ENCODE data around the gene PTGES3.
"Not testable (repeated sequence)": the region's sequence is repeated elsewhere in the genome, so short reads cannot be mapped to it uniquely, and the experiment has no call there.

Gene PTGES3

DNA sequence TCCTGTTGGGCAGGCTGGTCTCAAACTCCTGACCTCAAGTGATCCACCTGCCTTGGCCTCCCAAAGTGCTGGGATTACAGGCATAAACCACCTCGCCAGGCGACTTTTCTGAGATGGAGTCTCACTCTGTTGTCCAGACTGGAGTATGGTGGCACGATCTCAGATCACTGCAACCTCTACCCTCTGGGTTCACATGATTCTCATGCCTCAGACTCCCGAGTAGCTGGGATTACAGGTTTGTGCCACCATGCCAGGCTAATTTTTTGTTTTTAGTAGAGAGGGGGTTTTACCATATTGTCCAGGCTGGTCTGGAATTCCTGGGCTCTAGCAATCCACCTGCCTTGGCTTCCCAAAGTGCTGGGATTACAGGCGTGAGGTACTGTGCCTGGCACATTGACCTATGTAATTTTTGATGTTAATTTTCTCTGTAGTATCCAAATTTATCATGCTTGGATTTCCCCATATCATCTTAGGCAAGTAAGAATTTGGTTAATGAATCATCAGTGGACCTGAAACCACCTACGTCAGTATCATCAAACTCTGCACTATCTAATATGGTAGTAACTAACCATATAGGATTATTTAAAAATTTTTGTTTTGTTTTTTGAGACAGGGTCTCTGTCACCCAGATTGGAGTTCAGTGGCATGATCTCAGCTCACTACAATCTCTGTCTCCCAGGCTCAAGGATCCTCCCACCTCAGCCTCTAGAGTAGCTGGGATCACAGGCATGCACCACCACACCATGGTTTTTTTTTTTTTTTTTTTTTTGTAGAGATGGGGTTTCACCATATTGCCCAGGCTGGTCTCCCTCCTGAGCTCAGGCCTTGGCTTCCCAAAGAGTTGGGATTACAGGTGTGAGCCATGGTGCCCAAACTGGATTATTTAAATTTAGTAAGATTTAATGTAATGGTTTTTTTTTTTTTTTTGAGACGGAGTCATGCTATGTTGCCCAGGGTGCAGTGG is 30.4 kb downstream of the PTGES3 start:
- no peak for DNase-seq (ENCODE audit: low spot score)

DNA sequence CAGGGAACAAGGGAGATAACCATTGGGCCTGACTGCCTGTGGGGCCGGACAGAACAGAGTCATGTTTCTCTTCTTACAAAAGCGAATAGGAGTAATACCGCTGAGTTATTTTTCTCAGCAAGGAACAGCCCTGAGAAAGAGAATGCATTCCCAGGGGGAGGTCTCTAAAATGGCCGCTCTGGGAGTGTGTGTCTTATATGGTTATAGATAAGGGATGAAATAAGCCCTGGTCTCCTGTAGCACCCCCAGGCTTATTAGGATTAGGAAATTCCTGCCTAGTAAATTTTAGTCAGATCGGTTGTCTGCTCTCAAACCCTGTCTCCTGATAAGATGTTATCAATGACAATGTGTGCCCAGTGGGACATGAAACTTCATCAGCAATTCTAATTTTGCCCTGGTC is 34.3 kb downstream of the PTGES3 start:
- not testable (repeated sequence) for DNase-seq (ENCODE audit: low spot score)

DNA sequence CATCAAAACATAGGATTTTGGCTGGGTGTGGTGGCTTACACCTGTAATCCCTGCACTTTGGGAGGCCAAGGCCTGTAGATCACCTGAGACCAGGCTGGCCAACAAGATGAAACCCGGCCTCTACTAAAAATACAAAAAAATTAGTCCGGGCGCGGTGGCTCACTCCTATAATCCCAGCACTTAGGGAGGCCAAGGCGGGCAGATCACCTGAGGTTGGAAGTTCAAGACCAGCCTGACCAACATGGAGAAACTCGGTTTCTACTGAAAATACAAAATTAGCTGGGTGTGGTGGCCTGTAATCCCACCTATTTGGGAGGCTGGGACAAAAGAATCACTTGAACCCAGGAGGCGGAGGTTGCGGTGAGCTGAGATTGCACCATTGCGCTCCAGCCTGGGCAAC is 40.1 kb downstream of the PTGES3 start:
- not testable (repeated sequence) for DNase-seq (ENCODE audit: low spot score)

DNA sequence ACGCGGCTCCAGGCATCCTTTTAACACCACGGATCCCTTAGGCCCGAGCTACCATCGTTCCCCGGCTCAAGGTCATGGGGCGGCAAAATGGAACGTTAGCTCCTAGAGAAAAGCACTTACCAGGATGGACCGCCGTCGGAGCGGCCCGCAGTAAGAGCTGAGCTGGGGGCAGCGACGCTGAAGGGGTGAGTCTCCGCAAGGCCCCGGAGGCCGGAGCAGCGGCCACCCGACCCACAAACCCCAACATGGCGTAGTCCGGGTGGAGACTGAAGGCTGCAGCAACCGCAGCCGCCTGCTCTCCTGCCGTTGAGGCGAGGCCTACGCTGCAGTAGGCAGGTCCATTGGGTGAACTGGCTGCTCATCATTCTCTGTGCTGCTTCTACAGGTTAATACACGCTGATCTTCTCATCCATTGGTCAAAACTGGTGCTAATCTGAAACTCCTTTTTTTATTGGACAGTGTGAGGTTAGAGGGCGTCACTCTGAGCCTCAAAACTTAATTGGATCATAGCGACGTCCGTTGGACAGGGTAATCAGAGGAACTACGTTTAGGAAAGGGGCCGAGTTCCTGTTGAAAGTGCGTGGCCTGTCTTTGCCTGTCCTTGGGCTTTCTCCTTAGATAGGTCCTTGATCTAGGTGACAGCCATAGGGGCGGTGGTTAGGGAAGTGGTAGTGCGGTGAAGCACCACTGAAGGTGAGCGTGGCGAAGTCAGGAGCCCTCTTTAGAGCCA is 42.2 kb downstream of the PTGES3 start, which contains the start of gene ATP5F1B:
Gene ATP5F1B (minus strand): TSS at position 268 of the 730 bp plus-strand sequence. CDS start 21 bp downstream, at position 247.
- peak; percentile 100 for DNase-seq (ENCODE audit: low spot score)

DNA sequence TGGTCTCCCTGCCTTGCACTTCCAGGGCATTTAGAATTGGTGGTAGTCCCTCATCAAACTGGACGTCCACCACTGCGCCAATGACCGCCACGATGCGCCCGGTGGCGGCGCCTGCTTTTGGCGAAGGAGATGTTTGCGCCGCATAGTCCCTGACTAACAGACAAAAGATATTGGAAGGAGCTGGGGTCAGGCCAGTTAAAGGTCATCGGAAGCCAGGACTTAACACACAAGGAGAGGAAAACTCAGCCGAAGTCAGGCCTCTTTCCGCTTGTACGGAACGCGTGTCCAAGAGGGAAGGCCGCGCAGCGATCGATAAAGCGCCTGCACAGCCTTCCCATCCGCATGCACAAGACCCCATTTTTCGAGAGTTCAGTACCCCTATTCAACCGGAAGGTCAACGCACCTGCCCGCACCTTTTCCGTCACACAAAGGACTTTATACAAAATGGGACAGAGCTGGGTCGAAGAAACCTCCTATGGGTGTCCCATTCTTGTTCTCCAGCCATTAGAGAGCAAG is 42.8 kb downstream of the PTGES3 start:
- no peak for DNase-seq (ENCODE audit: low spot score)

DNA sequence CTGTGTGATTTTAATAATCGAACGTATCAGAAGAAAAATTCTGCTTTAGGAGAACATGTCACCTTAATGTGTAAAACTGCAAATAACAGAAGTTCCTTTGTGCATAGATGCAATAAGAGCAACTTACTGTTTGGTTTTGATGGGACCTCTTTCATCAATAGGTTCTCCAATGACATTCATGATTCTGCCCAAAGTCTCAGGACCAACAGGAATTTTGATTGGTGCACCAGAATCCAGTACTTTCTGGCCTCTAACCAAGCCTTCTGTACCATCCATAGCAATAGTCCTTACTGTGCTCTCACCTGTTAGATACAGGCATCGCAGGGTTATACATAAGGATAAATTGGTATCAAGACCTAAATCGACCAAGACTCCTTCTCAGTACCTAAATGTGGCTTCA is 43.4 kb downstream of the PTGES3 start:
- DNase-seq (ENCODE audit: low spot score): no peak

DNA sequence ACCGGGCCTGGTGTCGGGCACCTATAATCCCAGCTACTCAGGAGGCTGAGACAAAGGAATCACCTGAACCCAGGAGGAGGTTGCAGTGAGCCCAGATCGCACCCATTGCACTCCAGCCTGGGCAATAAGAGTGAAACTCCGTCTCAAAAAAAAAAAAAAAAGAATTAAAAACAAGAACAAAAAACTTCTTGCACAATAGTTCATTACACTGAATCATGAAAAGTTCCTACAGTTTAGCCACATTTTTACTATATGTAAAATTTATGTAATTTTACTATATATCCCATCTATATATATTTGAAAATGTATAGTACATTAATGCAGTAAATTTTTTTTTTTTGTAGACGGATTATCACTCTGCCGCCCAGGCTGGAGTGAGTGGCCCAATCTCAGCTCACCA is 46.9 kb downstream of the PTGES3 start:
- no peak for DNase-seq (ENCODE audit: low spot score)

DNA sequence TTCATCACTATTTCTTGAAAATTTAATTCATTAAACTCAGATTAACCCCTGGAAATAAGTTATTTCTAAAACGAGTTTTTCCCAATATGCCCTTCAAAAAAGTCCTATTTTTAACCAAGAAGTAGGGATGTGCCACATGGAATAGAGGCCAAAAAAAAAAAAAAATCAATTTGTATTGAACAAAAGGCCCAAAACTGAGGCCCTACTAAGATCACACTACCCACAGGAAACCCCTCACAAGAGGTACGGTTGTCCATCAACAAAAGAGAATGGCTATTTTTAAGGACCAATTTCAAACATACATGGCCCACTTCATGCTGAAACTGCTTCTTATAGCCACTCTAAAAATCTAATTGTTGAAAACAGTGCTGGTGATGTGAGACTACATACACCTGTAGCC is 50.5 kb downstream of the PTGES3 start:
- DNase-seq (ENCODE audit: low spot score): no peak

DNA sequence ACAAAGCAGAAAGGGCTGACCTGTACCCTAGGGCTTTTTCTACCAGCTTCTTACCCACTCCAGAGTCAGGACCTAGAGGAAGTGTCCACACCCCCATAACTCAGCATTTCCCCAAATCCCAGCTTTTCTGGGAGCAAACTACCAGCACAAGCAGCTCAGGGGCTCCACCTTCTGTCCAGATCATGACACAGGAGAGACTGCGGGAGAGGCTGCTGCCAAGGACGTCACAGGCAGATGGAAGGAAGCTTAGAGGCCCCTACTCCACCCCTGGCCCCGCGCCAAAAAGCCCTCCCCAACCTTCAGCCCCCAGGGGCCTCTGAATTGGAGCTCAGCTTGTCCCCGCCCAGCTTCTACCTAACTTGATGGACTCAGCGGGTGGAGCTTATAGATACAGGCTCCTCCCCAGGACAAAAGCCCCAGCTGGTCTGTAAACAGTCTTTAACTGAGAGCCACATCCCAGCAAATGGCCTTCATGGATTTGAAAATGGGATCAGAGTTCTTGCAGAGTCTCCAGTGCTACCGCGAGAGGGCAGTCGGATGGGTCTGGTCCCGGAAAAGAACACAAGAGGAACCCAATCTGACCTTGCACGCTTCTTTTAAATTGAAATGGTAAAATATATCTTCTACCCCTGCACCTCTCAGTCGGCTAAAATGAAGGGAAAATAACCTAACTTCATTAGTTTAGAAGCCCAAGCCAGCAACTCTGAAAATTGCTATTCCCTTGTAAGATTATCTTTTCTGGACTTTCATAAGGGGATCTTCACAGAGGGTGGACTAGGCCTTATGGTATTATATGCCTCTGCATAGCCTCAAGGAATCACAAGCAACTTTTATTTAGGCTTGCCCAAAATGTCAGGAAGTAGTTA is 51.2 kb downstream of the PTGES3 start:
- peak; percentile 100 for DNase-seq (ENCODE audit: low spot score)

DNA sequence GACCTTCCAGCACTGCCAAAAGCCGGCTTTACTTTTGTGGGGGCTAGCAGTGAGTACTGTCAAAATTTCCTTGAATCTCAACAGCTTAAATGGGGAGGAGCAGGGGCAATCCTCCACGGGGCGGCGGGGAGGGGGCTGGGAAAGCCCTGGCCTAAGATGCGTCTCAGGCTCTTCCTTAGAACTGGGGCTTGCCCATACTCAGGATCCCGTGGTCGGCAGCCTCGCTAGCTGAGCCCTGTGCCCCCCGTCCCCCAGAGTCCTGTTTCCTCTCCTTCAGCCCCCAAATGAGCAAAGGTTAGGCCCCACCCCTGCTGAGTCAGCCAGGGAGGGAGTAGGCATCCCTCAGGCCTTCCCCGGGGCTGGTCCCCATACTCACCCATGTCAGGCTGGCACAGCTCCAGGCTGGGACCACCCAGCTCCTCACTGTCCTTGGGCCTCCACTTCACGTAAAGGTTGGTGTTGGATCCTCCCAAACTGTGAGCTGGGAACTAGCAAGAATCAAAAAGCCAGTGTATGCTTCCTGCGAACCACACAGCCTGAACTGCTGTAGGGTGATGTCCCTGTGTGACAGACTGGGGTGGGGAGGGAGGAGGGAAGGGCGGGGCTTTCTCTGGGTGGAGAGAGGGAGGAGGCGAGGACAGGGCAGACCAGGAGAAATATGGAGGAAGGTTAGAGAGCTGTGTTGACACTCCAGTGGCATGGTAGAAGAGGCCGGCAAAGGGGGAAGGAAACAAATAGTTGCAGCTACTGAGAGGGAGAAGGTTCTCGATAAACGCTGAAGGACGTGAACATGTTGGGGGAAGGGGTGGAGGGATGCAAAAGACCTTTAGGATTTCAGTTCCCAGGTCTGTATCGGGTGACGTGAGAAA is 52.0 kb downstream of the PTGES3 start:
- DNase-seq (ENCODE audit: low spot score): peak; percentile 94

DNA sequence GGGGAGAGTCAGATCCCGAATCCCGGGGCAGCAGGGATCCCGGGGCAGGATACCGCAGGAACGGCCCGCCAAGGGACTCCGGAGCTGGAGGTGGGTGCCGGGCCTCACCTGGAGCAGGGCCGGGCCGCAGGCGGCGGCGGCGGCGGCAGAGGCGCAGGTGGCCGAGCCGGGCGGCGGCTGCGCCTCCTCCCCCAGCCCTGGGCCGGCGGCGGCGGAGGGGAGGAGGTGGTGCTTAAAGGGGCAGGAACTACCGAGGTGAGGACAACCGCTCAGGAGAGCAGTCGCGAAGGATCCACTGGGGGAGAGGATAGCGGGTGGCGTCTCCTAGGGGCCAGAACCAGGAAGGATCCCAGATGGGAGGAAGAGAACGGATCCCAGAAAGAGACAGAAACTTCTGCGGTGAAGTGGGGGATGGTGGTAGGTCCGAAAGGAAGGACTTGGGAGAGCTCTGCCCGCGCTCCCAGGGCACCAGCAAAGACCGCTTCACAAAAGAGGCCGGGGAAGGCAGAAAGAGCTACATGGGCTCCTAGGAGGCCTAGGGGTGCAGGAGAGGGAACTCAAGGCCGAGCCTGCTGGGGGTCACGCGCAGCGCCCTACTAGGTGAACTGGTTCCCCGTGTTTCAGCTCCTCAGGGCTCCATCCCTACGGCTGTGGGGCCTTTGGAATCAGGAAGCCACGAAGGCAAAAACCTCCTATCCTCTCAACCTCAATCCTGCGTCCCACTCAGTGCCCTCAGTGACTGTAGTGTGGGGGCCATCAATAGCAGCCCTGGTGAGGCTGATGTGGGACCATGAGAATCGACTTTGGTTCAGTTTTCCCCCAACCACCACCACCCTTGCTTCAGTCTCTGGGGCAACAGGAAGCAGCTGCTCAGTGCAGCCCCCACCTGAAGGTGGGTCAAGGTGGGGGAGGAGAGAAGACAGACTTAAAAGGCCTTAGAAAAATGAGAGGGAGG is 53.0 kb downstream of the PTGES3 start:
- DNase-seq (ENCODE audit: low spot score): peak; percentile 89

DNA sequence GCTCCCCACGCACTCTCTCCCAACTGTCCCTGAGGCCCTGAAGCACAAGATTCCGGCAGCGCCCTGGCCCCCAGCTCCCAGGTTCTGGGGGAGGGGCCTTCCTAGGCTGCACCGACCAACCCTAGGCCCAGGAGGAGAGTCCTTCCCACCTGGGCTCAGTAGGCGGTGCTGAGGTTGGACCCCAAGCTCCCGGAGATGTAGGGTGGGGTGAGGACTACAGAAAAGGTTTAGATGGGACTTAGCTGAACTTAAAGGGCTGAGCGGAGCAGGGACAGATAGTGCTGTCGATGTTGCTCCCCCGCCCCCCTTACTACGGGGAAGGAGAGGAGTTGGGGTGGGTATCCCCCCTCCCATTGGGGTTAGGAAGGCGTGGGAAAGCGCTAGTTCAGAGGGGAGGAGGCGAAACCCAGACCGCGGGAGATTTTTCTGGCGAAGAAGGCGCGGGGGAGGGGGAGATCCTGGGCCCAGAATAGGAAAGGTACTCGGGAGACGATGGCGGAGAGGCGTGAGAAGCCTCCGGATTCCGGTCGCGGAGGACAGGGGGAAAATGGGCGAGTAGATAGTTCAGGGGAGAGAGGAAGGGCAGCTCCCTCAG is 53.7 kb downstream of the PTGES3 start:
- peak; percentile 72 for DNase-seq (ENCODE audit: low spot score)

DNA sequence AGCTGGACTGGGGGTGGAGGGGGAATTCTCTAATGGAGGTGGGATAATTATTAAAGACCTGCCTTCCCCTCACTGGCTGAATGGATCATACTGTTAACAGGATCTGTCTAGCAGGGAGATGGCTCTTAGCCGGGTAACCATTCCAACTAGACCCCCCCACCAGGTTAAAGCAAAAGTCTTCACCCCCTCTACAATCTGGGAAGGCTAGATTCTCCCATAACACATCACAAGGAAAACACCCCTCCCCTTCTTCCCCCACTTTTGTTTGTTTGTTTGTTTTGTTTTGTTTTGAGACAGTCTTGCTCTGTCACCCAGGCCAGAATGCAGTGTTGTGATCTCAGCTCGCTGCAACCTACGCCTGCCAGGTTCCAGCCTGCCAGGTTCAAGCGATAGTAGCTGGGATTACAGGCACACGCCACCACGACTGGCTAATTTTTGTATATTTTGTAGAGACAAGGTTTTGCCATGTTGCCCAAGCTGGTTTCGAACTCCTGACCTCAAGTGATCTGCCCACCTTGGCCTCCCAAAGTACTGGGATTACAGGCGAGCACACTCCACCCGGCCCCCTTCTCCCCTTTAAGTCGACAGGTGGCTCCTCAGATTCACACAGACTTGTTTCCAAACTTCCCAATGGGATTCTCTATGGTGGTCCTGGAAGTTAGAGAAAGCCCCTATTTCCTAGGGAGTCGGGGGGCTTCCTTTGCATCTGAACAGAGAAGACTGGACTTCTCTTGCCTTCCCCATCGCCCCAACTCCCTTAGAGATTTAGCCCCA is 54.4 kb downstream of the PTGES3 start:
- peak; percentile 24 for DNase-seq (ENCODE audit: low spot score)

DNA sequence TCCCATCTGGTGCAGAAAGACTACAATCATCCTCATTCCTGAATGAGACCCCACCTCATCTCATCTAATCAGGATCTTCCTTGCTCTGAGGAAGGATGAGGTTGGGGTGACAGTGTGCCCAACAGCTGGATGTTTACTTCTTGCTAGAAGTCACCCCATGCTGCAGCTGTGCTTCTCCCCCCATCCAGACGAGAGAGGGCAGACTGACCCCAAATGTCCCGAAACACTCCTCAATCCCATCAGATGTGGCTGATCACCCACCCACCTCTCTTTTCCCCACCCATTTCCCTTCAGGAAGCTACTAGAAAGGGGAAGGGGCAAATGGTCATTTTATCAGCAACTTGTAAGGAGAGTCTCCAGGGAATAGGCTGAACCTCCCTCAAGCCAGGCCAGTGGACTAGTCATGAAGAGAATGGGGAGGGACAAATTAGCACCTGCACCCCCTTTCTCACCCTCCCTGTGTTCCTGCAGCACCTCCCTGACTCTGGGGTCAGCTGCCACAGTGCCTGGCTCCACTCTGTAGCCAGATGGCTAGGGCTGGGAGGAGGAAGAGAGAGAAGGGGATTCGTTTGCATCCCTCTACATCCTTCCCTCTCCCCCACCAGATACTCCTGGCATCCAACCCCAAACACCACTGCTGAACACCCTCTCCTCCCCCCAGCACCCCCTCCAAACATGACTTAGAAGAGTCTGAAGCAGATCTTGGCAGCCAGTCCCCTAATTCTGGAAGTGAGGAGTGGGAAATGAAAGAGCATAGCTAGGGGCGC is 55.2 kb downstream of the PTGES3 start:
- DNase-seq (ENCODE audit: low spot score): no peak

DNA sequence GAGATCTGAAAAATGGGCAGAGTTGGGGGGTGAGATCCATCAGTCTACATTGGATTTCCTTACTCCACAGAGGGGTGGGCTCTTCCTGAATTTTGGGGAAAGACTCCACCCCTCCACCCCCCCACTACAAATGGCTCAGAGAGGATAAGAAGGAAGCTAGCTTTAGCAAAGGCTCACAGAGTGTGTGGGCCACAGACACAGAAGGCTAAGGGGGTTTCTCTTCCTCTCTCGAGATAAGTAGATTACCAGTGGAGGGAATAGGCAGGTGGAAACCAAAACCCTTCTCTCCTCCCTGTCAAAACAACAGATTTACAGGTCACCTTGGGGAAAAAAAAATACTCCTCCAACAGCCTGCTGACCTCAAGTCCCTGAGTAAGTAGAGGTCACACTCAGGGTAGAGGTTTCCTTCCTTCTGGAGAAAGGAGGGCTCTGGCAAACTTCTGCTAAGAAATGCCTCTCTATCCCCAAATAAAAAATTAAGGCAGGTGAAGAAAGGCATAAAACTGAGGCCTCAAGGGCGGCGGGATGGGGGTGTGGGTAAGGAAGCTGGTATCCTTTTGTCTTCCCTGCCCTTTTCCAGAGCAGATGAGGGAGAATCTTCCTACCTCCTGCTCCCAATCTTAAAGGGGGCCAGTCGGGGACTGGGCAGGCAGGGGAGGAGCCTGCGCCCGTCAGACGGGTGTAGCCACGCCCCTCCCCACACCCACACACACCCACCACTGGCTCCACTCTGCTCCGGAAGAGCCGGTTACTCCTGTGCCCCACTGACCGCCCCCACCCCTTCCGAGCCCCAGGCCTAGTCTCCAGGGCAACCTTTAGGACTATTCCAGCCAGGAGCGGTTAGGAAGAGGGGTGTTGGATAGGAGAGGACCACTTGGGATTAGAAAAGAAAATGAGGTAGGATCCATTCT is 56.0 kb downstream of the PTGES3 start:
- DNase-seq (ENCODE audit: low spot score): peak; percentile 44

DNA sequence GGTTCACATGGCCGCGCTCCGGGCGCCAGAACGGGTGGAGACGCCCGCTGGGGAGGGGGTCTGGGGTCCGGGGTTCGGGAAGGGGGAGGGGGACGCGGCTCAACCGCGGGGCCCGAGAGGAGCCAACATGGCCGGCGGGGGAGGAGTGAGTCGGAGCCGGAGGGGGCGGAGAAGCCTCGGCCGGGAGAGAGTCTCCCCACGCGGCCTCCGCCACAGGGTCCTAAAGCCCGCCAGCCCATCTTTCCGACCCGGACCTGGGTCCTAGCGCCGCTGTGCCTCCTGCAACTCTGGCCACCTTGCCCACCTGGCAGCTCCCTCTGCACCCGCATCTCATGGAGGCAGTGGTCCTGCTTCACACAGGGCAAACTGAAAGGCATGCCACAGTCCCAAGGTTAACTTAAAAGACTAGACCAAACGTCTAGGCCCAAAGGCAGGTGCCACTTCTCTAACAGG is 57.9 kb downstream of the PTGES3 start, which contains the start of gene BAZ2A:
Gene BAZ2A (minus strand): TSS at position 147 of the 453 bp plus-strand sequence. CDS start 12,796 bp downstream, outside the sequence.
- peak; percentile 93 for DNase-seq (ENCODE audit: low spot score)

All from cerebellar cortex (tissue), 1 donor.